Neural crest cell (in vitro differentiated cells): ENCODE data around the gene IL17A. TPM values are rescaled to one million over a fixed set of nuclear protein-coding genes. Genes with fewer than 3 reads are reported as not detected.

Experiments used
- DNase-seq: peaks from one replicate; pipeline ENCODE4 v3.0.0; 2021; ENCODE audit warnings: low read depth, mixed read lengths, low spot score
- H3K27ac Mint-ChIP-seq: one replicate; pipeline ENCODE4 v1.8.0; 2021; ENCODE audit warnings: mild to moderate bottlenecking, mixed read lengths; ENCODE audit not compliant: unreplicated experiment
- H3K27me3 Mint-ChIP-seq: 2 replicates; pipeline ENCODE4 v1.8.0; 2021; ENCODE audit warnings: low read depth, mild to moderate bottlenecking, mixed read lengths
- H3K36me3 Mint-ChIP-seq: 2 replicates; pipeline ENCODE4 v1.8.0; 2021; ENCODE audit warnings: low read depth, mild to moderate bottlenecking, mixed read lengths
- H3K4me1 Mint-ChIP-seq: 2 replicates; pipeline ENCODE4 v1.8.0; 2021; ENCODE audit warnings: mixed read lengths
- H3K4me3 Mint-ChIP-seq: one replicate; pipeline ENCODE4 v1.8.0; 2021; ENCODE audit warnings: mild to moderate bottlenecking, mixed read lengths
- H3K9me3 Mint-ChIP-seq: 2 replicates; pipeline ENCODE4 v1.8.0; 2021; ENCODE audit warnings: mixed read lengths
- total RNA-seq: library from RNA; stranded (reverse); gene quantifications from 2 replicates; pipeline ENCODE4 v1.2.1, GENCODE V29; 2021
- TF ChIP-seq, protein P1 (sequence below): fragments of 200-600 bp; sonication (generic); conservative IDR thresholded peaks from 2 replicates; pipeline ENCODE4 v1.5.0; 2021; ENCODE audit warnings: antibody characterized with exemption, mild to moderate bottlenecking

Gene IL17A
- total RNA-seq, 1 donor from 2014 or later = not detected

DNA sequence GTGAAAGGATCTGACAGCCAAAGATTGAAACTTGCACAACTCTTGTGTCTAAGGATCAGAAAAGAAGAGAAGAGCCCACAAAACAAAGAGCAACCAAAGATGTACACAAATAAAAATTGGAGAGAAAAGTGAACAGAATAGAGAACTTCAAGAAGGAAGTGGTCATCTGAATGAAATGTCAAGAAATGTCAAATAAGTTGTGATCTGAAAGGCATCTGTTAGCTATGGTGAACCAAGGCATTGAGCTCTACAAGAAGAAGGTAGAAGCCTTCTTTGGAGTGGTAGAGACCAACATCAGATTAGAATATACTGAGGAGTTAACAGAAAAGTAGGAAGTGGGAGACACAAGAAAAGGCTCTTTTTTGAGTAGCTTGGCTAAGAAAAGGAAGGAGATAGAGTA lies 29.6 kb downstream of the IL17A start:
- Mint-ChIP-seq H3K4me1 (no peaks in the 10 kb centered on the region), H3K27ac (no peak overlapping the region), H3K36me3 (no peaks in the 10 kb centered on the region), H3K4me3 (no peak overlapping the region), H3K27me3 (no peaks in the 10 kb centered on the region), H3K9me3 (no peaks in the 10 kb centered on the region)
- TF ChIP-seq, protein P1, sequence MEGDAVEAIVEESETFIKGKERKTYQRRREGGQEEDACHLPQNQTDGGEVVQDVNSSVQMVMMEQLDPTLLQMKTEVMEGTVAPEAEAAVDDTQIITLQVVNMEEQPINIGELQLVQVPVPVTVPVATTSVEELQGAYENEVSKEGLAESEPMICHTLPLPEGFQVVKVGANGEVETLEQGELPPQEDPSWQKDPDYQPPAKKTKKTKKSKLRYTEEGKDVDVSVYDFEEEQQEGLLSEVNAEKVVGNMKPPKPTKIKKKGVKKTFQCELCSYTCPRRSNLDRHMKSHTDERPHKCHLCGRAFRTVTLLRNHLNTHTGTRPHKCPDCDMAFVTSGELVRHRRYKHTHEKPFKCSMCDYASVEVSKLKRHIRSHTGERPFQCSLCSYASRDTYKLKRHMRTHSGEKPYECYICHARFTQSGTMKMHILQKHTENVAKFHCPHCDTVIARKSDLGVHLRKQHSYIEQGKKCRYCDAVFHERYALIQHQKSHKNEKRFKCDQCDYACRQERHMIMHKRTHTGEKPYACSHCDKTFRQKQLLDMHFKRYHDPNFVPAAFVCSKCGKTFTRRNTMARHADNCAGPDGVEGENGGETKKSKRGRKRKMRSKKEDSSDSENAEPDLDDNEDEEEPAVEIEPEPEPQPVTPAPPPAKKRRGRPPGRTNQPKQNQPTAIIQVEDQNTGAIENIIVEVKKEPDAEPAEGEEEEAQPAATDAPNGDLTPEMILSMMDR = no peak
- DNase-seq = no peak

DNA sequence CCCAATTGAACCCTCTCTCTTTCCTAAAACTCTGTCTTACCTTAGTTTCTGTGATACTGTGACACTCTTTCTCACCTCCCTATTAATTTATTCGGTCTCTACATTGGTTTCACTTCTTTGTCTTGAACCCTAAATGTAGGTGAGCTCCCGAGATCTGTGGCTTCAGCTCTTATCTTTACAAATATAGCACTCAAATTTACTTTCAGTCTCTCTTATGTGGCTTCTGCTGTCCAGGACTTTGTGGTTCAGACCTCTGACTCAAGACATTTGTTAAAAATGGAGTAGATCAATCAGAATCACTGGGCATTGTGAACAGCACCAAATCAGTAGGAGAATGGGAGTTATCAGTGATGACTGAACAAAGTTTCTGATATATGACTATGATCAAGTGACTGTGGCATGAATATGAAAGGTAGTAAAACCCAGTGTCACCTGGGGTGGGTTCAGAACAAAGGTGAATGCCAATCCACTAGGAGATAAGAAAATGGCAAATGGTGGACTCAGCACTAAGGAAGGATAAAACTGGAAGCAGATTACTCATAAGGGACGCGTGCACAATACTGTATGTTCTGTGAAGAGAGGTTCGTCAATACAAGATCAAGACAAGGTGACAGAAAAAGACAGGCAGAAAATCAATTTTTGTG lies 30.9 kb downstream of the IL17A start:
- Mint-ChIP-seq H3K4me1 (no peaks in the 10 kb centered on the region), H3K9me3 (no peaks in the 10 kb centered on the region), H3K27ac (no peak overlapping the region), H3K27me3 (peaks cover 2% of the 10 kb centered on the region), H3K4me3 (no peak overlapping the region), H3K36me3 (no peaks in the 10 kb centered on the region)
- TF ChIP-seq, protein P1 = no peak
- no peak for DNase-seq

DNA sequence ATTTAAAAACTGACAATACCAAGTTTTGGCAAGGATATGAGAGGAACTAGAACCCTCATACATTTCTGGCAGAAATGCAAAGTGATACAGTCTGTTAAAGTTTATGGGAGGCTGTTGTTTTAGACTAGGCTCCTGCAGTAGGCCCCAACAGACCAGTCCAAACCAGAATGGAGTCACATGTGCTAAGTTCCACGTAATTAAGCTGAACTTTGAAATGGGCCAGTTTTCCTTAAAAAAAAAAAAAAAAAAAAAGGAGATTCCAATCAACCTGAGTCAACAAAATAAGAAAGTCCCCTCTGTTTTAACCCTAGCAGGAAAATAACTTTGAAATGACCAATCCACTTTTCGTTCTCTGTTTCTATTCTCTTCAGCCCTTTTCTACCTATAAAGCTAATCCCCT lies 31.6 kb downstream of the IL17A start:
- H3K27ac Mint-ChIP-seq = no peak overlapping the region
- no peak overlapping the region for H3K4me3 Mint-ChIP-seq
- no peaks in the 10 kb centered on the region for H3K36me3 Mint-ChIP-seq
- H3K4me1 Mint-ChIP-seq = no peaks in the 10 kb centered on the region
- TF ChIP-seq, protein P1 = no peak
- no peak for DNase-seq
- no peaks in the 10 kb centered on the region for H3K9me3 Mint-ChIP-seq
- H3K27me3 Mint-ChIP-seq = peaks cover 3% of the 10 kb centered on the region

DNA sequence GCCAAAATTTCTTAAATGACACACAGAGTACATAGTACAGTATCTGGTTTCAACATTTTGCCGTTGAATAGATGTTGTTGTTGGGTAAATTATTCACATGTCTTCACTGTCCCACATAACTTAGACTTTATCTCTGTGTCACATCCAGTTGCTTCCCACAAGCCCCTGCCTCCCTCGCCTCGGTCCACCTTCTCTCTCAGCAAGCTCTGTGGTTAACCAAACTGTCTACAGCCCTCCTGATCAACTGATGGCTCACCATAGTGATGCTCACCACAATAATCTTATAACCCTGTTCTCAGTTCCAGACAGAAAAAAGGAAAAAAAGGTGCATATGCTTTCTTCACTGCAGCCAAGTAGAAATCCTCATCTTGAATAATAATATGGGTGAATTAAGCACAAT lies 35.1 kb downstream of the IL17A start:
- Mint-ChIP-seq H3K27ac (no peak overlapping the region), H3K27me3 (peaks cover 9% of the 10 kb centered on the region)

DNA sequence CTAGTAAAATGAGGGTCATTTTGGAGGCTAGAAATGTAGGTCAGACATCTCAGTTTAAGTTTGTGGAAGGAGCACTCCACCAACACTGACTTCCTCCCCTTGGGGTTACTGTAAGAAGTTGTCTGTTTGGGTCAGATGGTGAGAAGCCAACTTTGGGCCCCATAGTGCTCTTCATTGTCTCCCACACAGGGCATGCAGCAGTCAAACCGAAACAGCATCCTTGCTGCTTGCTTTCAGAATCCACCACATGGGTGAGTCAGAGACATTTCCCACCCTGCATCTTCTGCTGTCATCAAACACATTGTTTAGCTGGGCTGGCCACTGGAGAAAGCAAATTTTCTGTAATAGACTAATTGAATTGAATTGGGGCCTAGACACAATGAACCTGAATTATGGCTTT lies 41.3 kb downstream of the IL17A start:
- Mint-ChIP-seq H3K27me3 (peaks cover 7% of the 10 kb centered on the region), H3K4me3 (no peak overlapping the region)
- TF ChIP-seq, protein P1 = no peak

More for the DNA sequence above, 35.1 kb downstream of the IL17A start:
- TF ChIP-seq, protein P1 = no peak
- Mint-ChIP-seq H3K4me1 (no peaks in the 10 kb centered on the region), H3K4me3 (no peak overlapping the region), H3K9me3 (no peaks in the 10 kb centered on the region), H3K36me3 (no peaks in the 10 kb centered on the region)
- DNase-seq = no peak

More for the DNA sequence above, 41.3 kb downstream of the IL17A start:
- Mint-ChIP-seq H3K9me3 (no peaks in the 10 kb centered on the region), H3K36me3 (no peaks in the 10 kb centered on the region), H3K4me1 (no peaks in the 10 kb centered on the region), H3K27ac (no peak overlapping the region)
- DNase-seq = no peak
